Esophagus (tissue), 2 donors: ENCODE results near the gene ITSN2. TPM values are rescaled to one million over a fixed set of nuclear protein-coding genes. Genes with fewer than 3 reads are reported as not detected.

Experiments
- H3K27ac ChIP-seq, 2 donors: one replicate each; pipeline ENCODE4 v1.5.1; 2013; ENCODE audit warnings: low read depth in 2 of 2, mild to moderate bottlenecking in 2 of 2, inconsistent platforms in 1 of 2, low read length in 1 of 2, moderate library complexity in 1 of 2
- H3K27me3 ChIP-seq, 2 donors: one replicate each; pipeline ENCODE4 v1.6.1; 2013; ENCODE audit warnings: low read length in 2 of 2, control low read depth in 1 of 2, mild to moderate bottlenecking in 1 of 2; ENCODE audit not compliant: insufficient read depth in 2 of 2, control insufficient read depth in 1 of 2
- H3K36me3 ChIP-seq, 2 donors: one replicate each; pipeline ENCODE4 v1.6.1; 2013; ENCODE audit warnings: low read length in 1 of 2; ENCODE audit not compliant: control insufficient read depth in 2 of 2, insufficient read depth in 2 of 2
- H3K4me1 ChIP-seq, 2 donors: one replicate each; pipeline ENCODE4 v1.6.1; 2013; ENCODE audit warnings: low read length in 1 of 2; ENCODE audit not compliant: control insufficient read depth in 2 of 2, insufficient read depth in 2 of 2
- H3K4me3 ChIP-seq, 2 donors: one replicate each; pipeline ENCODE4 v1.5.1; 2013; ENCODE audit warnings: low read length in 2 of 2, mild to moderate bottlenecking in 2 of 2, low read depth in 1 of 2, moderate library complexity in 1 of 2
- H3K9me3 ChIP-seq, 2 donors: one replicate each; pipeline ENCODE4 v1.6.1; 2013; ENCODE audit warnings: mild to moderate bottlenecking in 2 of 2, low read depth in 1 of 2, low read length in 1 of 2, moderate library complexity in 1 of 2; ENCODE audit not compliant: control insufficient read depth in 2 of 2, insufficient read depth in 1 of 2
- WGBS, 2 donors: extraction: QIAGEN DNeasy Blood & Tissue Kit; methylation state at CpG; one replicate each; pipeline ENCODE4 v1.1.7; 2013; 5-methylcytosine and 5-hydroxymethylcytosine counted together
- polyA plus RNA-seq, 2 donors: library from polyadenylated mRNA; stranded (reverse); fragments of 200-250 nt; gene quantifications; one replicate each; pipeline ENCODE4 v1.2.3, GENCODE V29; 2013
- donor health status: healthy with polysubstance abuse.
- donor health status: Bipolar disorder and iron deficiency.

Gene ITSN2
- polyA plus RNA-seq, 2 donors: 33.2 to 61.0 TPM

DNA sequence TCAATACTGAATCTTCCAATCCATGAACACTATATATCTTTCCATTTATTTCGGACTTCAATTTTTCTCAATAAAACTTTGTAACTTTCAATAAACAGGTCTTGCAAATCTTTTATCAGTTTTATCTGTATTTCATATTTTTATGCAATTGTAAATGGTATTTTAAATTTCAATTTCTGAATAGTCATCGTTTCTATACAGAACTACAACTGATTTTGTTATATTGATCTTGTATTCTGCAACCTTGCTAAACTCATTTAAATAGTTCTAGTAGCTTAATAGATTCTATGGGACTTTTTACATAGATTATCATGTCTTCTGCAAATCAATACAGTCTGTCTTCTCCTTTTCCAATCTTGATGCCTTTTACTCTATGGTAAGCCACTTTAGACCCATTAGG lies 95.1 kb downstream of the ITSN2 start:
- Histone ChIP-seq H3K36me3 (peaks cover 3% of the 10 kb centered on the region in 2 donors), H3K4me3 (no peak overlapping the region), H3K27me3 (no peaks in the 10 kb centered on the region), H3K27ac (no peak overlapping the region), H3K9me3 (no peaks in the 10 kb centered on the region), H3K4me1 (no peaks in the 10 kb centered on the region)
- 96 to 100% methylated on average over 2 of the region's 2 CpGs for WGBS, 2 donors

GRCh38 chr2:24262421-24262970 lies 97.8 kb downstream of the ITSN2 start:
- Histone ChIP-seq H3K27ac (no peak overlapping the region), H3K4me1 (no peaks in the 10 kb centered on the region), H3K9me3 (no peaks in the 10 kb centered on the region), H3K27me3 (no peaks in the 10 kb centered on the region), H3K4me3 (no peak overlapping the region), H3K36me3 (peaks cover 0 to 6% of the 10 kb centered on the region in 2 donors)
- 79 to 85% methylated on average over 1 of the region's 1 CpG for WGBS, 2 donors

DNA sequence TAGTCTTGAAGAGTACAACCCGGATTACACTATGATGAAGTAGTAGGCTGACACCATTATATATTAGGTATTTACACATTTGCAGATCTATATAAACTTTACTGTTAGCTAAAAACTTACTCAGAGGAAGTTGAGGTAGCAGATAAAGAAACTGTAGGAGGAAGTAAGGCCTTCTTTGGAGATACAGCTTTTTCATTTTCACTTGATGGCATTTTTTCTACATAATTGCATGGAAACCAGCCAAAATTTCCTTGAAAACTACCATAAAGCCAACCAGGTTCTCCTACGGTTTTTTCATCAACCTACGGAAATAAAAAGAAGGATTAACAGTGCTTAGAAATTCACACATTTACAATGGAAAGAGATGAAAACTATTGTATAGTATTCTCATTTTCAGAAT lies 98.9 kb downstream of the ITSN2 start:
- WGBS, 2 donors: 68 to 72% methylated on average over 3 of the region's 3 CpGs
- Histone ChIP-seq H3K9me3 (no peaks in the 10 kb centered on the region), H3K27ac (no peak overlapping the region), H3K27me3 (no peaks in the 10 kb centered on the region), H3K36me3 (peaks cover 0 to 8% of the 10 kb centered on the region in 2 donors), H3K4me1 (no peaks in the 10 kb centered on the region), H3K4me3 (no peak overlapping the region)

GRCh38 chr2:24259316-24259715 lies 101.0 kb downstream of the ITSN2 start:
- no peaks in the 10 kb centered on the region for H3K9me3 ChIP-seq
- WGBS, 2 donors: 42 to 58% methylated on average over 2 of the region's 2 CpGs
- peaks cover 0 to 8% of the 10 kb centered on the region in 2 donors for H3K36me3 ChIP-seq
- no peaks in the 10 kb centered on the region for H3K27me3 ChIP-seq
- H3K4me3 ChIP-seq: no peak overlapping the region
- no peak overlapping the region for H3K27ac ChIP-seq
- no peaks in the 10 kb centered on the region for H3K4me1 ChIP-seq

- no peak overlapping the region for H3K27ac ChIP-seq
- no peak overlapping the region for H3K4me3 ChIP-seq
- H3K27me3 ChIP-seq: no peaks in the 10 kb centered on the region
- H3K4me1 ChIP-seq: no peaks in the 10 kb centered on the region
- peaks cover 0 to 8% of the 10 kb centered on the region in 2 donors for H3K36me3 ChIP-seq
- H3K9me3 ChIP-seq: no peaks in the 10 kb centered on the region
Measured at GRCh38 chr2:24258718-24259117, 101.6 kb downstream of the ITSN2 start.

GRCh38 chr2:24253303-24253919 lies 106.9 kb downstream of the ITSN2 start:
- H3K27ac ChIP-seq: no peak overlapping the region
- peaks cover 2 to 5% of the 10 kb centered on the region in 2 donors for H3K36me3 ChIP-seq
- no peaks in the 10 kb centered on the region for H3K4me1 ChIP-seq
- no peaks in the 10 kb centered on the region for H3K27me3 ChIP-seq
- no peak overlapping the region for H3K4me3 ChIP-seq
- H3K9me3 ChIP-seq: no peaks in the 10 kb centered on the region
- 95% methylated on average over 6 of the region's 6 CpGs for WGBS, 2 donors

GRCh38 chr2:24247592-24247991 lies 112.7 kb downstream of the ITSN2 start:
- Histone ChIP-seq H3K27ac (no peak overlapping the region), H3K9me3 (no peaks in the 10 kb centered on the region), H3K36me3 (peaks cover 7 to 10% of the 10 kb centered on the region in 2 donors), H3K4me1 (no peaks in the 10 kb centered on the region), H3K27me3 (no peaks in the 10 kb centered on the region), H3K4me3 (no peak overlapping the region)
- WGBS, 2 donors: 76 to 83% methylated on average over 3 of the region's 3 CpGs

DNA sequence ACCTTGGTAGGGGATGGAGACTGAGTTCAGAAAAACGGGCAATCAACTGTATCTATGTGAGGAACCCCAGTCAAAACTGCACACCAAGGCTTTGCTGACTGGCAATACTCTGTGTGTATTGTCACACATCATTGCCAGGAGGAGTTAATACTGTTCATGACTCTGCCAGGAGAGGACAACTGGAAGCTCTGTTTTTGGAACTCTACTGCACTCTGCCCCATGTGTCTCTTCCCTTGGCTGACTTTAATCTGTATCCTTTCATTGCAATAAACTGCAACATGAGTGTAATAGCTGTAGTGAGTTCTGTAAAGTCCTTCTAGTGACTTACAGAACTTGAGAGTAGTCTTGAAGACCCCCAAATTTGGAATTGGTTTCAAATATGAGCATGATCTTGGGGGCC lies 113.2 kb downstream of the ITSN2 start:
- Histone ChIP-seq H3K27me3 (no peaks in the 10 kb centered on the region), H3K4me1 (no peaks in the 10 kb centered on the region), H3K4me3 (no peak overlapping the region), H3K9me3 (no peaks in the 10 kb centered on the region), H3K36me3 (peaks cover 7 to 10% of the 10 kb centered on the region in 2 donors), H3K27ac (no peak overlapping the region)
- WGBS, 2 donors: 97% methylated on average over 1 of the region's 1 CpG

DNA sequence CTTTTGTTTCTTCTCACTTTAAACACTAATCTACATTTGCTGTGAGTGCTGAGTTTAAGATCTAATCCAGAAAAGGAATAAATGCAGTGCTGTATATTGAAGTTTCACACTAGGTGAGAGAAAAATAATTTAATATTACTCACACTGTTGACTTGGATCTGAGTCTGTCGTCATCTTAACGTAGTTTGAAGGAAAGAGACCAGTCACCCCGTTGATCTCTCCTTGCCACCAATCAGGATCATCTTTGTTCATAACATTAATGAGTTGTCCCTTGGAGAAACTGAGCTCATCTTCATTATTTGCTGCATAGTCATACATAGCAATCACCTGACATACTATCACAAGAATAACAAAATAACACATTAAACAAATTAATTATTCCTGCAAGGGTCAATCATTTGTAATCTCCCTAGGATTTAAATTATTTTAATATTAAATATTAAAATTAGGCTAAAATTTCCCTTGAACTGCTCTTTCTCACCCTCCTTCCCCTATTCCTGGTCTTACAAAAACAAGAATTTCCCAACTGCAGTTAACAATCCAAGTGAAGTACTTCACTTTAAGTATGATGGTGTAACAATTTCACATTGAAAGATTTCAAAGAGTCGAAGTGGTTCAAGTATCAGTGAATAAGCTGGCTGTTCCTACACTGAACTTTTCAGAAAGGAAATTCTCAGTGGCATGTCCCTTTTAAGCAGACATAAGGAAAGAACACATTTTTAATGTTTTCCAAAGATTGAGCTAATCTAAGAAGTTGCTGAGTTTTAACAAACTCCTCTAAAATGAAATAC lies 114.2 kb downstream of the ITSN2 start:
- Histone ChIP-seq H3K4me1 (no peaks in the 10 kb centered on the region), H3K4me3 (no peak overlapping the region), H3K27ac (no peak overlapping the region), H3K9me3 (no peaks in the 10 kb centered on the region), H3K36me3 (peaks cover 7 to 12% of the 10 kb centered on the region in 2 donors), H3K27me3 (no peaks in the 10 kb centered on the region)
- WGBS, 2 donors: 92 to 94% methylated on average over 4 of the region's 4 CpGs
